HFFc6 (cell line): Measurements from ENCODE around the gene STRN. TPM values are rescaled to one million over a fixed set of nuclear protein-coding genes. Genes with fewer than 3 reads are reported as not detected.
A peak's percentile ranks its signal among the peaks of the same experiment; 100 is the strongest.

Experiments used
- DNase-seq: peaks from one replicate; pipeline ENCODE4 v3.0.0-alpha.2; 2018
- H3K27ac Mint-ChIP-seq: 2 replicates; pipeline ENCODE4 v1.8.0; 2020; ENCODE audit warnings: mild to moderate bottlenecking, mixed read lengths
- H3K27me3 Mint-ChIP-seq: 2 replicates; pipeline ENCODE4 v1.8.0; 2021; ENCODE audit warnings: mild to moderate bottlenecking, moderate library complexity, mixed read lengths; ENCODE audit not compliant: insufficient read depth
- H3K36me3 Mint-ChIP-seq: 2 replicates; pipeline ENCODE4 v1.8.0; 2021; ENCODE audit warnings: low read depth, mixed read lengths
- H3K4me1 Mint-ChIP-seq: 2 replicates; pipeline ENCODE4 v1.8.0; 2020; ENCODE audit warnings: low read depth, mixed read lengths
- H3K4me3 Mint-ChIP-seq: 2 replicates; pipeline ENCODE4 v1.8.0; 2020; ENCODE audit warnings: mild to moderate bottlenecking, moderate library complexity, mixed read lengths
- H3K9me3 Mint-ChIP-seq: 2 replicates; pipeline ENCODE4 v1.8.0; 2020; ENCODE audit warnings: mild to moderate bottlenecking, mixed read lengths
- CTCF ChIP-seq: fragments of 200-600 bp; sonication (generic); IDR thresholded peaks from 2 replicates; pipeline ENCODE4 v1.5.0; 2021; ENCODE audit warnings: antibody characterized with exemption, mild to moderate bottlenecking
- long read RNA-seq: library from polyadenylated mRNA; unstranded; transcript quantifications from one replicate; pipeline ENCODE4 v2.0.0, GENCODE V29; 2019
- total RNA-seq, 6 experiments: library from RNA; stranded (reverse); fragmentation: NEBNext Ultra II Directional; extraction: Animal tissue kit (Norgen Biotek cat#: 25700); gene quantifications; 2 replicates in 1 of 6; 3 replicates in 5 of 6; pipeline ENCODE4 v1.2.3, GENCODE V29; 2021

Gene STRN
- 10 to 100 TPM; 15.4 to 22.4 (median 20.0) TPM for total RNA-seq
- long read RNA-seq, partial matches to known transcripts = 2 of 3 reads
- long read RNA-seq, other reads (novel, unspliced or antisense) = 1 of 3 reads

GRCh38 chr2:36966370-36967235 is at the start of gene STRN:
Gene STRN, minus strand, starts transcription at chr2:36966536. Its CDS starts 73 bp downstream, at chr2:36966463.
- H3K4me1 Mint-ChIP-seq = peaks cover 37% of the 10 kb centered on the region
- TF ChIP-seq CTCF = no peak
- H3K4me3 Mint-ChIP-seq = peak within 1 kb of the TSS; percentile 96
- peaks cover 2% of the 10 kb centered on the region; the same call in 1 of the 2 replicates for H3K27me3 Mint-ChIP-seq
- H3K27ac Mint-ChIP-seq = peak within 1 kb of the TSS; percentile 90
- no peaks in the 10 kb centered on the region for H3K9me3 Mint-ChIP-seq
- peak; percentile 93 for DNase-seq
- no peaks in the 10 kb centered on the region for H3K36me3 Mint-ChIP-seq

GRCh38 chr2:37013315-37013641 is 46.9 kb upstream of the STRN start:
- Mint-ChIP-seq H3K36me3 (peaks cover 5% of the 10 kb centered on the region; the same call in 1 of the 2 replicates), H3K27me3 (no peaks in the 10 kb centered on the region), H3K4me3 (no peak overlapping the region), H3K27ac (no peak overlapping the region), H3K9me3 (no peaks in the 10 kb centered on the region), H3K4me1 (no peaks in the 10 kb centered on the region)
- no peak for TF ChIP-seq CTCF
- DNase-seq = no peak

GRCh38 chr2:37011130-37011529 is 44.8 kb upstream of the STRN start:
- no peak for DNase-seq
- Mint-ChIP-seq H3K4me3 (no peak overlapping the region), H3K9me3 (no peaks in the 10 kb centered on the region), H3K27ac (no peak overlapping the region), H3K36me3 (peaks cover 10% of the 10 kb centered on the region; the same call in 1 of the 2 replicates), H3K4me1 (no peaks in the 10 kb centered on the region), H3K27me3 (no peaks in the 10 kb centered on the region)
- no peak for TF ChIP-seq CTCF

- peaks cover 5% of the 10 kb centered on the region; the same call in 1 of the 2 replicates for H3K36me3 Mint-ChIP-seq
- H3K4me1 Mint-ChIP-seq = peaks cover 13% of the 10 kb centered on the region
- H3K4me3 Mint-ChIP-seq = no peak overlapping the region
- DNase-seq = no peak
- TF ChIP-seq CTCF = peak; percentile 57
- no peaks in the 10 kb centered on the region for H3K9me3 Mint-ChIP-seq
- no peak overlapping the region for H3K27ac Mint-ChIP-seq
- no peaks in the 10 kb centered on the region for H3K27me3 Mint-ChIP-seq
These were observed 39.0 kb upstream of the STRN start for GRCh38 chr2:37005118-37005868.

GRCh38 chr2:37000988-37001556 is 34.7 kb upstream of the STRN start:
- no peak overlapping the region for H3K4me3 Mint-ChIP-seq
- no peaks in the 10 kb centered on the region for H3K9me3 Mint-ChIP-seq
- no peaks in the 10 kb centered on the region for H3K27me3 Mint-ChIP-seq
- H3K4me1 Mint-ChIP-seq = peaks cover 17% of the 10 kb centered on the region
- no peak for TF ChIP-seq CTCF
- no peak for DNase-seq
- peaks cover 12% of the 10 kb centered on the region for H3K36me3 Mint-ChIP-seq
- H3K27ac Mint-ChIP-seq = peak overlapping the region; percentile 51
